ENCODE data around the gene PRPF40A. TPM values are rescaled to one million over a fixed set of nuclear protein-coding genes. Genes with fewer than 3 reads are reported as not detected.

Gene PRPF40A
- total RNA-seq, 1 experiment from 2014 or later, result 145 TPM

DNA sequence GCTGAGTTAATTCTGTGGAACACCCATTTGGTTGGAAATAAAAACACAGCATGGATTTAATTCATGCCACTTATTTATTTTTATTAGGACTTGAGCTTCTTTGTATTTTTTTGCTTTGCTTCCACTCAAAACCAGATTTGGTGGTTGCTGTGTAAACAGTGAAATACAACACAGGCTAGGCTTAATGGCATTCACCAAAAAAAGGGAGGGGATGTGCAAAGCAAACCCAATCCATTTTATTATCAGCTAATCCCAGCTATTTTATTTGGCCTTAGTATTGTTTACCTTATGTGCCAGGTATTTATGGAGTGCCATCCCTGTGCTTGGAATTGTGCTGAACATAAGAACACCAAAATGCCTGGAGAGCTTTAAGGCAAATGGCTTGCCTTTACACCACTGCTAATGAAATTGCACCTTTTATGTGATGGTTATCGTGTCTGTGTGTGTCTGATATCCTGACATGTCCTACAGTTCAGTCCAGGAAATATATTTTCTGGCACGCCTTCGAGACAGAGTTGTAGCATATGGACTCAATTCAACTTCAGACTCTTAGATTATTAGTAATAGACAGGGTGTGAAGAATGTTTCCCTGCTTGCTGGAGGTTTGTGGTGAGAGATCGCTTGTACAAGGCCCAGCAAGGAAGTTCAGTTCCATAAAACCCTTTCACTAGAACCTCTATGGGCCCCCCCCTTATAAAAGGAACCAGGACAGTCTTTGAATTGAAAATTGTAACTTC, 99.6 kb downstream of the PRPF40A start:
- H3K9me3 ChIP-seq, result no peaks in the 10 kb centered on the region
- peaks cover 19% of the 10 kb centered on the region for H3K36me3 ChIP-seq
- H3K4me3 ChIP-seq, result no peak overlapping the region
- DNase-seq, result no peak
- H3K27me3 ChIP-seq, result no peaks in the 10 kb centered on the region

DNA sequence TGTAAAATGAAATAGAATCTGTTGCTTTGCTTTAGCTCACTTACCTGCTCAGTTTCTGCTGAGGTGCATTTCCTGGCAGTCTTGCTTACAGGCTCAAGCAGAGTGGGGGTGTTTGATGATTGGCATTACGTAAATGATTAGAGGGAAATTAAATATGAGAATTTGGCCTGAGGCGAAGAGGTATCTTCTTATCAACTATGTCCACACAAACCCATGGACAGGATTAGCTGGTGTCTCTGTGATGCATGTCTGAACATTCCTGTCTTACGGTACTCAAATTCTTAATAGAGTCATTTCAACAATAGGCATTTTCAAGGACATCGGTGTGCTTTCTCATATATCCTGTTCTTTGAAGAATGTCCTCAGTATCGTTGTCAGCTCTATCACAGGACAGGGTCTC, 102.1 kb downstream of the PRPF40A start:
- H3K27me3 ChIP-seq, result no peaks in the 10 kb centered on the region
- no peak overlapping the region for H3K4me3 ChIP-seq
- no peak for DNase-seq
- H3K36me3 ChIP-seq, result peaks cover 22% of the 10 kb centered on the region
- no peaks in the 10 kb centered on the region for H3K9me3 ChIP-seq

DNA sequence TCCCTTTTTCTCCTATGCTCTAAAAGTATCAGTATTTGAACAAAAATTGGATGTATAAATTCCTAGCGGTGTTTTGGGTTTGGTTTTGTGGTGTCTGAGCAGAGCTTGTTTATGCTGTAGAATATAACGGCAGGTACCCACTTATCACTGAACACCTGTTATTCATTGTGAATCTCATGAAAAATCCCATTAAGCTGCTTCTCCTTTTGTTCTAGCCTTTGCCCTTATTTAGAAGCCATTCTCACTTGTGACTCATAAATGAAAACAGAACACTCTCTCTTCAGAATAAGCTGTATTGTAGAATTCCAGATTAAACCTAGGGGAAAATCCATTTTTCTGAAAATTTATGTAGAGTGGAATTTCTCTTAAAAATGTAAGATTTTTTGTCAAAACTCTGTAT, 104.0 kb downstream of the PRPF40A start:
- H3K27me3 ChIP-seq, result no peaks in the 10 kb centered on the region
- H3K4me3 ChIP-seq, result no peak overlapping the region
- H3K9me3 ChIP-seq, result no peaks in the 10 kb centered on the region
- no peak for DNase-seq
- H3K36me3 ChIP-seq, result peaks cover 13% of the 10 kb centered on the region

DNA sequence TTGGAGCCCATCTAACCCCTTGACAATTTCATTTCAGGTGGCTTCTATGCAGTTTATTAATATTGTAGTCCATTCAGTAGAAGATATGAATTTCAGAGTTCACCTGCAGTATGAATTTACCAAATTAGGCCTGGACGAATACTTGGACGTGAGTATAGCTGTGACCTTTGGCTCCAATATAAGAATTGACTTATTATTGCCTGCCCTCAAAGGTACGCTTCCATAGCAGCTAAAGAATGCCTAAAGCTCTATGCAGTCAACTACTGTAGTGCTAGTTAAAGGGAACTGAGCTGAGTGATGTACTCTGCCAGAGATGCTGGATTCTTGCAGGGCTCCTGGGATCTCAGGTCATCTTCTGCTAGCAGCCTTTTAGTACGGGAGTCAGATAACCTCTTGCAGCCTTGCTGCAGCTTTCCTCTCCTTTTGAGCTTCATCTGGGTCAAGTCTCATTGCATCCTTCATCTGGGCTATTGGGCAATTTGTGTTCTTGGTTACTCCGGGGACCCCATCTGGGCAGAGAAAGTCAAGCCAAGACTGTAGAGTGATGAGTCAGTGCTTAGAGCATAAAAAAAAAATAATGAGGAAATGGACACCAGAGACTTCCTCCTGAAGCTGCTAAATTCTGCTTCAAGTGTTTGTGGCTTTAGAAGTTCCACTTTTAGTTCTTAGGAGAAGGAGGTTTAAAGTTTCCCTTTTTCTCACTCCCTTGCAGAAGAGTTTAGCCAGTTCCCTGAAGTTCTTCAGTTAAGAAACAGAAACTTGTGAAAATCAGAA, 105.6 kb downstream of the PRPF40A start:
- peaks cover 6% of the 10 kb centered on the region for H3K36me3 ChIP-seq
- peak; percentile 38 for DNase-seq

DNA sequence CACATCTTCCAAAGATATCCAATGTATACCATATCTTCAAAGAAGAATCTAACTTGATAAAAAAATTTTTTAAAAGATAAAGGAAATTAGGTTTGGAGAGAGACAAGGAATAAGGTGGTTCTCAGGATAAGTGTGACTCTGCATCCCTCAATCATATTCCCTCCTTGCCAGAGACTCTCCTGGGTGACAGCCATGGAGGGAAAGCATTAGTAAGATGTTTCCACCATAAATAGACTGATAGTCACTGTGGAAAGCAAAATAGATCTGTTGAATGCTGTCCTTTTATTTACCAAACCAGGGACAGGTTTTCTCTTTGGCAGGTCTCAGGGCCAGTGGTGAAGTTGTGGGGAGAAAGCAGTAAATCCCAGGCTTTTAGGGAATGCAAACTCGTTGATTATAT, 107.6 kb downstream of the PRPF40A start:
- DNase-seq, result no peak
- H3K9me3 ChIP-seq, result no peaks in the 10 kb centered on the region
- H3K36me3 ChIP-seq, result peaks cover 6% of the 10 kb centered on the region
- no peaks in the 10 kb centered on the region for H3K27me3 ChIP-seq
- no peak overlapping the region for H3K4me3 ChIP-seq

More for the DNA sequence above, 105.6 kb downstream of the PRPF40A start:
- Histone ChIP-seq H3K27me3 (no peaks in the 10 kb centered on the region), H3K4me3 (no peak overlapping the region), H3K9me3 (no peaks in the 10 kb centered on the region)

DNA sequence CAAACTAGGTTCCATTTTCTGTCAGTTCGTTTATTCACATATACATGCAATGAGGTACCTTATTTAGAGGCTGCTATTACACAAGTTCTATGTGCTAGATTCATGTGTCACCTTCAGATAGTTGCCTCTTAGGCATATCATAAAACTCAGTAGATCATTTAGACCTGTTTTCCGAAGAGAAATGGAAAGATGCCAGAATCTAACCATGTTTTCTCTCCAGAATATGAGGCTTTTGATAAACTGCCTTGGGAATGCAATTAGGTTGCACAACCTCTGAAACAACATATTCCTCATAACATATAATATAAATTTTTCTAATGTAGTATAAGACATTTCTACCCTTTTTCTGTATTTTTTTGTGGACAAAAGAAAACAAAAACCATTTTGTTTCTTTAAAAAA, 108.1 kb downstream of the PRPF40A start:
- H3K4me3 ChIP-seq, result no peak overlapping the region
- no peaks in the 10 kb centered on the region for H3K27me3 ChIP-seq
- peaks cover 6% of the 10 kb centered on the region for H3K36me3 ChIP-seq
- no peak for DNase-seq
- no peaks in the 10 kb centered on the region for H3K9me3 ChIP-seq

DNA sequence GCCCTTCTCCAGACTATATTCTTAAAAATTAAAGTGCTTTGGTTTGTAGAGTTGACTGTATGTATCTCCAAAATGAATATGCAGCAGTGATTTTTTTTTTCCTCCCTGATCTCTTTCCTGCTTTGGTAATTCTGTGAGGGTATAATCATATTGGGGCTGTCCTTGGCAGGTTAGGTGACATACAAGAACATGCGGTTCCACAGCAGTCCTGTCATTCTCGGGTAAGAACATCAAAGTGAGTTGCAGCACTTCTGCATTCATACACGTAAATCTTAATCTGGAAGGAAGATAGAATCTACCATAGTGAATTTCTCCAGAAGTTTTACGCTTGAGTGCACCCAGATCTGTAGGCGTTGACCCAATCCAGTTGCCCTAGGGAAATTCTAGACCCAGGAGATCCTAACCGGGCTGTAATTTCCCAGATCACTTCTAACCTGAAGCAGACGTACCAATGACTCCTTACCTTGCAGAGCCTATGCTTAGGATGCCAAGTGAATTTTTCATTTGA, 109.4 kb downstream of the PRPF40A start:
- DNase-seq, result no peak
- no peaks in the 10 kb centered on the region for H3K27me3 ChIP-seq
- H3K36me3 ChIP-seq, result peaks cover 6% of the 10 kb centered on the region
- H3K9me3 ChIP-seq, result no peaks in the 10 kb centered on the region
- no peak overlapping the region for H3K4me3 ChIP-seq

DNA sequence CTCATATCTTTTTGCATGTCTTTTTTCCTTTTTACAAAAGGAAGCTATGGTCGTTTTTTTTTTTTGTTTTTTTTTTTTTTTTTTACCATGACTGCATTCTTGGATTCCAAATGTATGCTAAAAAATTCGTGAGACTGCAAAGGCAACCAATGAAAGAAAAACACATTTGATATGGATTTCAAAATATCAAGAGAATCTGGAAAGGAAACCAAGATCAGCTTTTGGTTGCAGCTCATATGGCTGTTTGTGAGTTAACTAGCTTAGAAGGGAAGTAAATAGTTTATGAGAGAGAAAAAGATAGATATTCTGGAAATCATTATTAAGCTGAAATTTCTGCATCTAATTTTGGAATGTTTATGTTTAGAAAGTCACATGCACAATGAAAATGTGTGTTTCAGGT, 110.3 kb downstream of the PRPF40A start:
- no peak overlapping the region for H3K4me3 ChIP-seq
- H3K36me3 ChIP-seq, result peaks cover 3% of the 10 kb centered on the region; the same call in 1 of the 2 replicates
- H3K27me3 ChIP-seq, result no peaks in the 10 kb centered on the region
- DNase-seq, result no peak
- no peaks in the 10 kb centered on the region for H3K9me3 ChIP-seq

DNA sequence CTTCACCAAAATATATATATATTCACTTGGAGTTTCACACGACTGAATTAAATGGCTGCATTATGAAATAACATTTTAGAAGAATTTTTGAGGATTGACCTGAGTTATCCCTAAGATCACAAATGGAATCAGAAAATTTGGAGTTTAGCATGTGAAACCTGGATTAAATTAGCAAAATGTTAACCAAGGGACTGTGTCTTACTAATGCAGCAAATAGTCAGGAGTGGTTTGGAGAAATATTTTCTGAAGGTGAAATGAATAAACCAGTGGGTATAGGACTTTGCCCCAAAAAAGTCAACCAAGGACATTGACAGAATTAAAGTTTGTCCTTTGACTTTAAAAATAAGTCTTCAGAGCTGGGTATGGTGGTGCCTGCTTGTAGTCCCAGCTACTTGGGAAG, 111.2 kb downstream of the PRPF40A start:
- Histone ChIP-seq H3K9me3 (no peaks in the 10 kb centered on the region), H3K36me3 (no peaks in the 10 kb centered on the region; the same call in 1 of the 2 replicates), H3K4me3 (no peak overlapping the region), H3K27me3 (no peaks in the 10 kb centered on the region)
- no peak for DNase-seq

DNA sequence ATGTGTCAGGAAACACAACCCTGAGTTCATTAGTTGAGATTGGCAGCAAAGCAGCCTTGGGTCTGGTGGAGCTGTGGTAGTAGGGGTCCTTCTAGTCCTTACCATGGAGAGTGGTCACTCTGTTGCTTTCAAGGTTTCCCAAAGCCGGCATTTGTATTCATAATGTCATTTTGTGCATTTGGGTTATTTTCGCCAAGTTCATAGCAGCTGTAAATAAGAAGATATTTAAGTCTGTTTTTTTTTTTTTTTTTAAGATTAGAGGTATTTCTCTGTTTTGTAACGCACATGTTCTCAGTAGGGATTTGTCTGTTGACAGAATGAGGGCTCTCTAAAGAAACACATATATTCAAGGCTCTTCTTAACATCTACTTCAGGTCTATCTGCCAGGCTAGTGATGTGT, 114.1 kb downstream of the PRPF40A start:
- Histone ChIP-seq H3K4me3 (no peak overlapping the region), H3K27me3 (no peaks in the 10 kb centered on the region), H3K36me3 (no peaks in the 10 kb centered on the region), H3K9me3 (no peaks in the 10 kb centered on the region)
- DNase-seq, result no peak

DNA sequence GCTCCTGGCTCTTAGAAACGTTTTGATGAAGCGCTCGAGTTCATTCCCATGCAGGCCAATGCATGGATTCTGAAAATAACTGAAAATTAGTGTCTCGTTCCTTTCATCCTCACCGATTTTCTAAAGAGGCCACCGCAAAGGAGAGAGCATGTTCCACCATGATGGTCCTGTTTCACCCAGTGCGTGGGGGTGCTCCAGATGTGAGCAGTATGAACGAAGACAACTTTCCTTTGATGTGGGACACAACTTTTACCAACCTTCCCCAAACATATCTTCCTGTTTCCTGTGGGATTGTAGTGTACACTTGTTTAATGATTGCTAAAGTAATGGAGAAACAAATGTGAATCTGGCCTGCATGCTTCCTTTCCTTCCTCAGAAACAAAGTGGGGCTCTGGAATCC, 114.5 kb downstream of the PRPF40A start:
- no peaks in the 10 kb centered on the region for H3K36me3 ChIP-seq
- H3K4me3 ChIP-seq, result no peak overlapping the region
- no peak for DNase-seq
- no peaks in the 10 kb centered on the region for H3K27me3 ChIP-seq
- H3K9me3 ChIP-seq, result no peaks in the 10 kb centered on the region

Other genes starting within 250 kb of the PRPF40A start
- gene ARL6IP6, start 1.2 kb upstream of the PRPF40A start, total RNA-seq (2014; rRNA removed; shearing (Covaris generic); ENCODE audit: low replicate concordance), result 29.5 and 37.4 TPM in 2 replicates